Measurements from ENCODE around the gene PCNX3.

PCNX3 gene

GRCh38 chr11:65615229-65615949, at the start of gene PCNX3:
Gene PCNX3, plus strand, starts transcription at chr11:65615776. Its CDS starts 536 bp downstream, at chr11:65616312.
- DNase-seq, result peak; percentile 99 to 100

GRCh38 chr11:65569164-65569972, 46.2 kb upstream of the PCNX3 start:
- DNase-seq, result no peak

DNA sequence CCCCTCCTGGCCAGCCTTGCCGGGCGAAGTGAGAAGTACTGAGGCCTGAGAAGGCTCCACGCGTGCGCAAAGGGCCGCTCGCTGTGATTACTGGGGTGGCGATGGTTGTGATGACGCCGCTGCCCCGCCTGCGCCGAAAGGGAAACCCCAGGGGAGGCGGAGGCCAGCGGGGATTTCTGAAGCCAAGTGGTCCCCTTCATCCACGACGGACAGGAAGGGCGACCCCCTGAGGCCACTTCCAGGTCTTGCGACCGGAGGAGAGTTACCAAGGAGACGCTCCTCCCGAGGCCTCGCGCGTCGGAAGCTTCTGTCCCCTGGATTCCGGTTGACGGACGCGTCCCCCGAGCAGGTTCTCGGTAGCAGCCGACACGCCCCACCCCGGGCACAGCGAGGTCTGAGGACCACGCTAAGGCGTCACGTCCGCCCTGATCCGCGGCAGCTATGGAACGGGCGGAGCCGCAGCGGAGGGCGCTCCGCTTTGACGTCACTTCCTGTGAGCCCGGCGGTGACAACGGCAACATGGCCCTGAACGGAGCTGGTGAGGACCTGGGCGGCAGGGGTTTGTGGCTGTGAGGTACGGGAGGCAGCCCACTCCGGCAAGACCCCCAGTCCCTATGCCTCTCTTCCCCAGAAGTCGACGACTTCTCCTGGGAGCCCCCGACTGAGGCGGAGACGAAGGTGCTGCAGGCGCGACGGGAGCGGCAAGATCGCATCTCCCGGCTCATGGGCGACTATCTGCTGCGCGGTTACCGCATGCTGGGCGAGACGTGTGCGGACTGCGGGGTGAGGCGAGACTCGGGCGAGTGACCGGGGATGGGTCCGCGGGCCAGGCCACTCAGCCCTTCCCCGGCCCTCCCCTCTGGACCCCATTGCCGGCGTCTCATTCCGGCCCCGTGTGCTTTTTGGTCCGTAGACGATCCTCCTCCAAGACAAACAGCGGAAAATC, 45.3 kb upstream of the PCNX3 start, which contains the start of gene ZNRD2:
Gene ZNRD2 (plus strand): TSS at position 505 of the 946 bp plus-strand sequence. CDS start 15 bp downstream, at position 520.
- peak; percentile 99 for DNase-seq

DNA sequence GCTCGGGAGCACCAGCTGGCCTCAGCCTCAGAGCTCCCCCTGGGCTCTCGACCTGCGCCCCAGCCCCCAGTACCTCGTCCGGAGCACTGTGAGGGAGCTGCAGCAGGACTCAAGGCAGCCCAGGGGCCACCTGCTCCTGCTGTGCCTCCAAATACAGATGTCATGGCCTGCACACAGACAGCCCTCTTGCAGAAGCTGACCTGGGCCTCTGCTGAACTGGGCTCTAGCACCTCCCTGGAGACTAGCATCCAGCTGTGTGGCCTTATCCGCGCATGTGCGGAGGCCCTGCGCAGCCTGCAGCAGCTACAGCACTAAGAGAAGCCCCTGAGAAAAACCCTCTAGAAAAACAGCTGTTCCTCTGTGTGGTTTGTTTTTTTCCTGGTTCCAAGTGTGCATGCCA, 44.2 kb upstream of the PCNX3 start:
- no peak for DNase-seq

DNA sequence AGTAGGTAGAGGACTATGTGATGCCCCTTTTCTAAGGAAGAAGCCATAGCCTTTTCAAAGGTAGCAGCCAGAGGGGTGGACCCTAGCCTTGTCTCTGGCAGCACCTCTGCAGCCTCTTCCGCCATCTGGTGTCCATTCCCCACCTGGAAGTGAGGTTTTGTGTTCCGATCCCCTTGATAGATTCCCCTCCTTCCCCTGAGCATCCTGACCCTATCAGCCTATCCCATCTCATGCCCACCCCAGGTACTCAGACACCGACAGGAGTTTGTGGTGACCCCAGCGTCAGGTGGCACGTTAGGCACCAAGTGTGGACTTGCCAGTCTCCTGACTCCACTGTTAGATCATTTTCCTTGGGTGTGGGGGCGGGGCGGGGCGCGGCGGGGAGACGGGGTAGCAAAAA, 43.6 kb upstream of the PCNX3 start:
- no peak for DNase-seq

GRCh38 chr11:65572356-65573051, 43.1 kb upstream of the PCNX3 start, which contains the start of gene FAM89B:
Gene FAM89B, plus strand, starts transcription at chr11:65572538. Its CDS starts 132 bp downstream, at chr11:65572670.
- DNase-seq, result peak; percentile 91 to 93

DNA sequence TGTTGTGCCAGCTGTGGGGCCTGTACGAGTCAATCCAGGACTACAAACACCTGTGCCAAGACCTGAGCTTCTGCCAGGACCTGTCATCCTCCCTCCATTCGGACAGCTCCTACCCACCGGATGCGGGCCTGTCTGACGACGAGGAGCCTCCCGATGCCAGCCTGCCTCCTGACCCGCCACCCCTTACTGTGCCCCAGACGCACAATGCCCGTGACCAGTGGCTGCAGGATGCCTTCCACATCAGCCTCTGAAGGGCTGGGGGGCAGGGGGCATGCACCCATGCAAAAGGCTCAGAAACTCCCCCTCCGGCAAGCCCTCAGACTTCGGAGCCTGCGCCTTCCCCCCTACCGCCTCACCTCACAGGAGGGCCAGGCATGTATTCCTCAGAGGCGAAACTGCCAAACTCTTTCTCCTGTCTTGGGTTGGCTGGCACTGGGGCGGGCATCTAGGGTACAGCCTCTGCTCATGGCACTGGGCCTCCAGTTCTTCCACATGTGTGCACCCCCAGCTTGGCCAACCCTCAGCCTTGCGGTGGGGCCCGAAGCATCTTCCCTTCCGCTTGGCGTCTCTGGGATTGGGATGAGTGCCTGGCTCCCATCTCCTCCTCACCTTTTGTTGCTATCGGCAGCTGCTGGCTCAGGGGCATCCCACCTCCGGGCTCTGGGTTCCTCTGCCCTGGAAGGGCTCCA, 42.0 kb upstream of the PCNX3 start:
- no peak for DNase-seq

DNA sequence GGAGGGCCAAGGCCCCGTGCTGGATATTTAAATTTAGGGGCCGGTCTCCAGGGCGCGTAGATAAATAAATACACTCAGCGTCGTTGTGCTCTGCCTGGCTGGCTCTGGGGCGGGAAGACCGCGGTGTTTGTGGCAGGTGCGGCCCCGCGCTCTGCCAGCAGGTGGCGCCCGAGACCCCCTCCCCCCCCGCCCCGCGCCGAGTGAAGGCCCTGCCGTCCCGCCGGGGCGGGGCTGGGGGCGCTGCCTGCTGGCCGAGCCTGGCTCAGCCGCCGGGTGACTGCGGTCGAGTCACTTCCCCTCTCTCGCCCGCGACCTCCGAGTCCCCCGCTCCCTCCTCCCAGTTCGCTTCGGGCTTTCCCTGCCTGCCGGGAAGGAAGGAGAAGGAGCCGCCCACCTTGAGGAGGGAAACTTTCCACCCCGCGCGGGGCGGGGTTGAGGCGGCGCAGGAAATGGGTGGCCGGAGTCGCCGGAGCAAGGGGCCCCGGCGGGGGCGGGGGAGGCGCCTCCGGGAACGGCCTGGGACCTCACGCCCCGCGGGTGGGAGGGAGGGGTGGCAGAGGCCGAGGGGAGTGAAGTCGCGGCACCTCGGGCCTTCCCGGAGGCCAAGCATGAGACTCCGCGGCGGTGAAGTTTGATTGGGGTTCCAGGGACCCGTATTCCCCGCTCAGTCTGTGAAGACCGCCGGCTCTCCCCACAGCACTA, 41.3 kb upstream of the PCNX3 start:
- peak; percentile 85 to 95 for DNase-seq

- DNase-seq, result peak in 1 of 2 donors; percentile 51
Observed at GRCh38 chr11:65574811-65575567, 40.6 kb upstream of the PCNX3 start.

DNA sequence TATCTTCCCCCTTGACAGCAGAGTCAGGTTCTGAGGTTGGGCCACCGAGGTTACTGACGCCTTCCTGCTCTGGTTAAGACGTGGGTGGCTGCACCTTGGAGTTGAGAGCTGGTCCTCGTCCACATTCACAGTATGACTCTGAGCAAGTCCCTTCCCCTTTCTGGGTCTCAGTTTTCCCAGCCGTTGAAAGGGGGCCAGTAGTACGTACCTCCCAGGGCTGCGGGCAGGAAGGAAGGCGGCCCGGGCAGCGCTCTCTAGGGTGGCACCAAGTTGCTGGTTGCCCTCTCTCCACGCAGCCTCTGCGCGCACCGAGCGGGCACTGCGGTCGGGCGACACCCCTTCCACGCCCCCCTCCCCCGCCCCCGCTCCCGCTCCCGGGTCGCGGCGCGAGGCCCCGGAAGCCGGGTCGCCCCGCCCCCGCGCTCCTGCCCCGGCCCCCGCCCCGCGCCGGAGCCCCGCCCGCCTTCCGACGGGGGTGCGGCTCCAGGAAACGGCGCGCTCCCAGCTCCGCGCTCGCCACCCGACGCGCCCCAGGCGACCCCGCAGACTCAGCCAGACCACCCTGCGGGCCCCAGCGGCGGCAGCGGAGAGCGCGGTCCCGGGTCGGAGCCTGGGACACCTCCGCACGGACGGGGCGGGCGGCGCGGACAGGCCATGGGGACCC, 39.9 kb upstream of the PCNX3 start, which contains the start of gene EHBP1L1:
Gene EHBP1L1 (plus strand): TSS at position 486 of the 664 bp plus-strand sequence. CDS start 250 bp downstream, outside the sequence.
- DNase-seq, result peak; percentile 74 to 84

DNA sequence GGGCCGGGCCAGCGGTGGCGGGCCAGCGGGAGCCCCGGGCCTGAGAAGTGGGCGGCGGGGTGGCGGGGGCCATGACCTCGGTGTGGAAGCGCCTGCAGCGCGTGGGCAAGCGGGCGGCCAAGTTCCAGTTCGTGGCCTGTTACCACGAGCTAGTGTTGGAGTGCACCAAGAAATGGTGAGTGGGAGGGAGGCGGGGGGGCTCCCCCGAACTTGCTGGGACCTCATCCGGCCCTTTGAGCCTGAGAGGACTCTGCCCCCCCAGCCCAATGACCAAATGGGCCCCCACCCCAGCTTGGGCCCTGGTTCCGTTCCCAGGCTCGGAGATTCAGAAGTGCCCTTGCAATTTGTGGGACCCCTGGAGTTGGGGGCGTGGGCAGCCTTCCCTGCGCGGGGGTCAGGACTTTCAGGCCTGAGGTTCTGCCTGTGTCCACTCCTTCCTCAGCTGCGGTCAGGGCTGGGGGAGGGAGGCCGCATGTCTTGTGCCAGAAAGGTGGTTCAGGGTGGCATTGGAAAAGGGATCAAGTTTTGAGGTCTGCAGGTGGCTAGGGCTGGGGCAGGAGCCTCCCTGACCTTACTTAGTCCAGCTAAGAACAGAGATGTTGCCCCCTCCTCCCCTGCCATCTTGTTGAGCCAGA, 39.2 kb upstream of the PCNX3 start:
- DNase-seq, result peak in 1 of 2 donors; percentile 51

DNA sequence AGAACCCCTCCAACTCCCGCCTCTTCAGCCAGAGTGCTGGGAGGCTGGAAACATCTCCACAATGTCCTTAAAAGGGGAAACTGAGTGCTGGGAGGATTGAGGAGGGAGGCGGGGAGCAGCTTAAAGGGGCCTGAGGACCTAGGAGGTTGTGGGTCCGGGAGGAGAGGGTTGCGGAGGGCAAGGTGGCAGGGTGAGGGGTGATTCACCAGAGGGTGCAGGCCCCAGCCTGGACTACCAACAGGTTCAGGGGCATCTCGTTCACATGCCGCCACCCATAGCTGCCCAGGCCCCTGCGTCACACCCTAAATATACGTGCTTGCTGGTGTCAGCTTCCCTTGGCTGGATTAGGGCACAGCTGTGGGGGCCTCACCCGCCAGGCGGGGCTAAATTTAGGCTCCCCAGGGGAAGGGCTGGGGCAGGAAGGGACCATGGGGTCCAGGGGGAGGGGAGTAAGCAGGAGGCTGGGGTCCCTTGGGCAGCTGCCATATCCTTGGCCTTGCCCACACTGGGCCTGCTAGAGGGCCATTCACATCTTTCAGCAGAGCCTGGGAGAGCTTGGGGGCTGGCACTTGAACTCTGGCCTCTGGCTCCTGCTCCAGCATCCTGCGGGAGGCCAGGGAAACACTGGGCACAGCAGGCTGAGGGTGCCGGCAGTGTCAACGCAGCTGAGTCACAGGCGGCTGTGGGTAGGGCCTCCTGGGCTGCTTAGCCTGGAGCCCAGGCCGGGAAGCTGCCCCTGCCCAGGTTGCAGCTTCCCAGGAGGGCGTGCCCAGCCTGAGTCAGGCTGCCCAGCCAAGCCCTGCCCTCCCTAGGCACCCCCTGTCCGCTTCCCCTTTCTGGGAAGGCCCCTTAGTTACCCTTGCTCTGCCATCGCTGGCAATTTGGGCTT, 38.5 kb upstream of the PCNX3 start:
- peak in 1 of 2 donors; percentile 64 for DNase-seq

DNA sequence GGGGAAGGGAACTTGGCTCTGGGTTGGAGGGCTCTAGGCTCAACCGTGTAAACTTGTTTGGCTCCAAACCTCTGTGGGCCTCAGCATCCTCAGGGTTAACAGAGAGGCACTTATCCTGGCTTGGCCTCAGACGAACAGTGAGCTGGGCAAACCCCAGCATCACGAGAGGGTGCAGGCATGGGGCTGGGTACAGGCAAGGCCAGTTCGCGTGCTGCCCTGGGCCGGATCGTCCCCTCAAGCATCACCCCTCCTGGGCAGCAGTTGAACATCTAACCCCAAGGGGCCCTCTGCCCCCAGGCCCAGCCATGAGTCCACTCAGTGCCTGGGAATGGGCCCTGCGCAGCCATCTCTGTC, 37.8 kb upstream of the PCNX3 start:
- DNase-seq, result no peak

DNA sequence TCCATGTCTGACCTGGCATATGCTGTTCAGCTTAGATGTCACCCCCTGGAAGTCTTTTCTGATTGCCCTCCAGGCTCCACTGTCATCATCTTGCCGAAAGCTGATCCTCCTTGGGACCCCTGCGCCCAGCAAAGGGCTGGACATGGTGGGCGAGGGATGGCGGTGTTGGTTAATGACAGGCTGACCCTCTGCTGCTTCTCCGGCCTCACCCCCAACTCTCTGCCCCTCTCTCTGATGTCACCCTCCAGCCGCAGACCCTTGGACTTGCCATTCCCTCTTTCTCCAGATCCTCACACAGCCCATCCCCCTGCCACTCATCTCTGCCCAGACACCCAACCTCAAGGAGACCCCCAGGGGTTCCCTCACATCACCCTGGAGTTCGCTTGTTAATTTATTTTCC, 37.4 kb upstream of the PCNX3 start:
- DNase-seq, result no peak

DNA sequence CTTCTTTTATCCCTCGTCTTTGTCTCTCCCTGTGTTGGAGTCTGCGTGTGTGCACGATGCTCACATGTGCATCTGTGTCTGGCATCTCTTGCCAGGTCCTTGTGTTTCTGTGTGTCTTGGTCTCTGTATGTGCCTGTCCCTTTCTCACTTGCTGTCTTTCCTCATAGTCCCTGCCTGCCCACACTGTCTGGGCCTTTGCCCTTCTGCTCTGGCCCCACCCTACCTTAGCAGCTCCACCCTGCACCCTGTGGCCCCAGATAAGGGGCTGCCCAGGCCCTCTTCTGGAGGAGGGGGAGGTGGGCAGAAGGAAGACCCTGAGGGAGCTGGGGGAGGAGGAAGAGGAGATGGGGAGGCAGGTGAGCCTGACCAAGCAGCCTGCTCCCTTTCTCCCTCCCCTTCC, 36.9 kb upstream of the PCNX3 start:
- no peak for DNase-seq

DNA sequence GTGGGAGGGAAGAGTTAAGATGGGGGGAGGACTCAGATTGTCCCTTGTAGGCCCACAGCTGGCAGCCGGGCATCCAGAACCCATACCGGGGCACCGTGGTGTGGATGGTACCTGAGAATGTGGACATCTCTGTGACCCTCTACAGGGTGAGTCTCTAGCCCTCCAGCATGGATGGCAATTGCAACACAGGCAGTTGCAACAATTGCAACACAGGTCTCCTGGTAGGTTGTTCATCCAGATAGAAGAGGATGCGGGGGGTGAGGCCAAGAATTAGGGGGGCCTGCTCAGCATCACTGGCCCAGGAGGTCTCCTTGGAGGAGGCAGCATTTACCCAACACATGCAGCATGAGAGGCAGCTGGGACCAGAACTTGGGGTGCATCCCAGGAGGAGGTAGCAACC, 36.3 kb upstream of the PCNX3 start:
- no peak for DNase-seq

DNA sequence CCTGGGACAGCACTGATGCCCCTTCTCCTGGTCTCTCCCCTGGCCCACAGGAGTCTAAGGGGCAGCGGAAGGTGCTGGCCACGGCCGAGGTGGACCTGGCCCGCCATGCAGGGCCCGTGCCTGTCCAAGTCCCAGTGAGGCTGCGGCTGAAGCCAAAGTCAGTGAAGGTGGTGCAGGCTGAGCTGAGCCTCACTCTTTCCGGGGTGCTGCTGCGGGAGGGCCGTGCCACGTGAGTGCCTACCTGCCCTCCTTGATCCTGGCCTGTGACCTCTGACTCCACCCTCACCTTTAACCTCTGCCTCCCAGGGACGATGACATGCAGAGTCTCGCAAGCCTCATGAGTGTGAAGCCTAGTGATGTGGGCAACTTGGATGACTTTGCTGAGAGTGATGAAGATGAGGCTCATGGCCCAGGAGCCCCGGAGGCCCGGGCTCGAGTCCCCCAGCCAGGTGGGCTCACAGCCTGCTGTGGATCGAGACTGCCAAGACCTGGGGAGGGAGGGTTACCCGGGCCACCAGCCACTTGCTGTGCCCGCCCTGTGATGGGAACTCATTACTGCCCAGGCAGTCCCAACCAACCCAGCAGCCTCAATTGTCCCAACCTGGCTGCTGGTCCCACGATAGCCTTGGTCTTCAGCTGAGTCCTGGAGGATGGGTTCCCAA, 35.4 kb upstream of the PCNX3 start:
- DNase-seq, result no peak

Measured in stimulated activated CD4-positive, alpha-beta T cell treated with anti-CD3 and anti-CD28 coated beads, Interleukin-2, amount 100 ng/mL, for 24 hours (primary cell).